HFFc6 (cell line): ENCODE results near the gene PCSK5. TPM values are rescaled to one million over a fixed set of nuclear protein-coding genes. Genes with fewer than 3 reads are reported as not detected.

Experiments used
- DNase-seq: peaks from one replicate; pipeline ENCODE4 v3.0.0-alpha.2; 2018
- H3K27ac Mint-ChIP-seq: 2 replicates; pipeline ENCODE4 v1.8.0; 2020; ENCODE audit warnings: mild to moderate bottlenecking, mixed read lengths
- H3K27me3 Mint-ChIP-seq: 2 replicates; pipeline ENCODE4 v1.8.0; 2021; ENCODE audit warnings: mild to moderate bottlenecking, moderate library complexity, mixed read lengths; ENCODE audit not compliant: insufficient read depth
- H3K36me3 Mint-ChIP-seq: 2 replicates; pipeline ENCODE4 v1.8.0; 2021; ENCODE audit warnings: low read depth, mixed read lengths
- H3K4me1 Mint-ChIP-seq: 2 replicates; pipeline ENCODE4 v1.8.0; 2020; ENCODE audit warnings: low read depth, mixed read lengths
- H3K4me3 Mint-ChIP-seq: 2 replicates; pipeline ENCODE4 v1.8.0; 2020; ENCODE audit warnings: mild to moderate bottlenecking, moderate library complexity, mixed read lengths
- H3K9me3 Mint-ChIP-seq: 2 replicates; pipeline ENCODE4 v1.8.0; 2020; ENCODE audit warnings: mild to moderate bottlenecking, mixed read lengths
- CTCF ChIP-seq: fragments of 200-600 bp; sonication (generic); IDR thresholded peaks from 2 replicates; pipeline ENCODE4 v1.5.0; 2021; ENCODE audit warnings: antibody characterized with exemption, mild to moderate bottlenecking
- total RNA-seq, 6 experiments: library from RNA; stranded (reverse); fragmentation: NEBNext Ultra II Directional; extraction: Animal tissue kit (Norgen Biotek cat#: 25700); gene quantifications; 2 replicates in 1 of 6; 3 replicates in 5 of 6; pipeline ENCODE4 v1.2.3, GENCODE V29; 2021

The PCSK5 gene
- total RNA-seq, 6 experiments from 2014 or later: 0.18 to 0.36 (median 0.22) TPM

GRCh38 chr9:76390656-76391055 lies 500.2 kb downstream of the PCSK5 start:
- no peaks in the 10 kb centered on the region; the same call in 1 of the 2 replicates for H3K27me3 Mint-ChIP-seq
- H3K4me1 Mint-ChIP-seq: peaks cover 16% of the 10 kb centered on the region
- peaks cover 12% of the 10 kb centered on the region for H3K36me3 Mint-ChIP-seq
- no peak for TF ChIP-seq CTCF
- H3K9me3 Mint-ChIP-seq: no peaks in the 10 kb centered on the region
- H3K4me3 Mint-ChIP-seq: no peak overlapping the region
- H3K27ac Mint-ChIP-seq: no peak overlapping the region
- no peak for DNase-seq

- TF ChIP-seq CTCF: peak; percentile 63
- H3K4me3 Mint-ChIP-seq: peak within 1 kb of the TSS; percentile 92
- H3K27ac Mint-ChIP-seq: peak within 1 kb of the TSS; percentile 95
- H3K27me3 Mint-ChIP-seq: no peaks in the 10 kb centered on the region; the same call in 1 of the 2 replicates
- H3K36me3 Mint-ChIP-seq: peaks cover 12% of the 10 kb centered on the region
- H3K9me3 Mint-ChIP-seq: no peaks in the 10 kb centered on the region
- peaks cover 17% of the 10 kb centered on the region for H3K4me1 Mint-ChIP-seq
- DNase-seq: peak; percentile 89
Measured at GRCh38 chr9:76394195-76394959, 503.9 kb downstream of the PCSK5 start, which contains the start of gene RFK. TSS of gene RFK (minus strand) at chr9:76394426. CDS start at chr9:76394171, 255 bp downstream.

- peak overlapping the region; percentile 95 for H3K27ac Mint-ChIP-seq
- no peaks in the 10 kb centered on the region for H3K9me3 Mint-ChIP-seq
- TF ChIP-seq CTCF: no peak
- DNase-seq: peak; percentile 39
- peak overlapping the region; percentile 92 for H3K4me3 Mint-ChIP-seq
- H3K36me3 Mint-ChIP-seq: peaks cover 12% of the 10 kb centered on the region
- H3K27me3 Mint-ChIP-seq: no peaks in the 10 kb centered on the region; the same call in 1 of the 2 replicates
- peaks cover 17% of the 10 kb centered on the region for H3K4me1 Mint-ChIP-seq
Measured at GRCh38 chr9:76394960-76395252, 504.4 kb downstream of the PCSK5 start.

- peaks cover 20% of the 10 kb centered on the region for H3K4me1 Mint-ChIP-seq
- no peaks in the 10 kb centered on the region for H3K9me3 Mint-ChIP-seq
- peaks cover 2% of the 10 kb centered on the region; the same call in 1 of the 2 replicates for H3K27me3 Mint-ChIP-seq
- no peak for TF ChIP-seq CTCF
- no peak for DNase-seq
- H3K4me3 Mint-ChIP-seq: peak overlapping the region; percentile 92
- H3K36me3 Mint-ChIP-seq: peaks cover 12% of the 10 kb centered on the region
- peak overlapping the region; percentile 95 for H3K27ac Mint-ChIP-seq
Measured at GRCh38 chr9:76395381-76395780, 504.9 kb downstream of the PCSK5 start.

GRCh38 chr9:76396144-76396543 lies 505.7 kb downstream of the PCSK5 start:
- H3K4me3 Mint-ChIP-seq: no peak overlapping the region
- no peak for DNase-seq
- TF ChIP-seq CTCF: no peak
- peaks cover 12% of the 10 kb centered on the region for H3K36me3 Mint-ChIP-seq
- H3K27ac Mint-ChIP-seq: no peak overlapping the region
- peaks cover 2% of the 10 kb centered on the region; the same call in 1 of the 2 replicates for H3K27me3 Mint-ChIP-seq
- H3K9me3 Mint-ChIP-seq: no peaks in the 10 kb centered on the region
- peaks cover 26% of the 10 kb centered on the region for H3K4me1 Mint-ChIP-seq
